MCF 10A (cell line): ENCODE results near the gene MRPS6. TPM values are rescaled to one million over a fixed set of nuclear protein-coding genes. Genes with fewer than 3 reads are reported as not detected.

Source experiments
- BruUV-seq: library from RNA; stranded (reverse); fragments of 400-500 nt; replicated peaks from 2 replicates; lab custom pipeline; 2021; lab: Mats Ljungman, UMichigan
- CTCF ChIA-PET: fragments of 300-600 bp; sonication (Branson Sonifier 250); formaldehyde crosslinking; extraction: SDS; loops from one replicate; lab custom pipeline; 2021; ENCODE audit warnings: antibody characterized with exemption, inconsistent platforms; lab: Yijun Ruan, JAX
- POLR2A ChIA-PET: fragments of 300-600, 350-650 bp; sonication (Branson Sonifier 250); formaldehyde crosslinking; extraction: SDS; loops from one replicate; lab custom pipeline; 2020; ENCODE audit warnings: antibody characterized with exemption, inconsistent platforms; lab: Yijun Ruan, JAX
- DNase-seq: peaks from one replicate; pipeline ENCODE4 v3.0.0-alpha.2; 2018; ENCODE audit not compliant: unreplicated experiment
- H3K27ac Mint-ChIP-seq: one replicate; pipeline ENCODE4 v1.8.0; 2022; ENCODE audit warnings: mild to moderate bottlenecking, low read depth, mixed read lengths; ENCODE audit not compliant: unreplicated experiment
- H3K27me3 Mint-ChIP-seq: one replicate; pipeline ENCODE4 v1.8.0; 2022; ENCODE audit warnings: mixed read lengths; ENCODE audit not compliant: insufficient read depth, unreplicated experiment
- H3K36me3 Mint-ChIP-seq: one replicate; pipeline ENCODE4 v1.8.0; 2022; ENCODE audit warnings: mild to moderate bottlenecking, moderate library complexity, mixed read lengths; ENCODE audit not compliant: insufficient read depth, unreplicated experiment
- H3K4me1 Mint-ChIP-seq: one replicate; pipeline ENCODE4 v1.8.0; 2022; ENCODE audit warnings: mixed read lengths; ENCODE audit not compliant: insufficient read depth, unreplicated experiment
- H3K4me3 Mint-ChIP-seq: one replicate; pipeline ENCODE4 v1.8.0; 2022; ENCODE audit warnings: mild to moderate bottlenecking, moderate library complexity, mixed read lengths; ENCODE audit not compliant: unreplicated experiment
- H3K9me3 Mint-ChIP-seq: one replicate; pipeline ENCODE4 v1.8.0; 2022; ENCODE audit warnings: mixed read lengths; ENCODE audit not compliant: unreplicated experiment
- CTCF ChIP-seq: fragments of 200-600 bp; IDR thresholded peaks from one replicate; pipeline ENCODE4 v1.8.0; 2022; ENCODE audit warnings: antibody characterized with exemption, mild to moderate bottlenecking; ENCODE audit not compliant: unreplicated experiment
- intact Hi-C: fragments of 100-400 bp; cut with micrococcal nuclease; formaldehyde crosslinking; loops from 2 replicates; pipeline ENCODE4 v1.14.1; 2022
- total RNA-seq: library from RNA; stranded (reverse); gene quantifications from 2 replicates; pipeline ENCODE4 v1.2.3, GENCODE V29; 2022

The MRPS6 gene
- total RNA-seq, 1 experiment from 2014 or later: 86.0 TPM

GRCh38 chr21:34086887-34087306 is 13.5 kb downstream of the MRPS6 start:
- TF ChIP-seq CTCF: no peak
- no TSS peak for BruUV-seq
- intact Hi-C loops: no loop called here
- Mint-ChIP-seq H3K36me3 (peaks cover 7% of the 10 kb centered on the region), H3K4me1 (peaks cover 2% of the 10 kb centered on the region), H3K27ac (no peak overlapping the region), H3K27me3 (no peaks in the 10 kb centered on the region), H3K4me3 (no peak overlapping the region), H3K9me3 (no peaks in the 10 kb centered on the region)
- ChIA-PET POLR2A (interaction anchor here (0.9 to 2.5 kb wide), 2 partner anchors 10 to 12 kb away, joined by 7 to 11 read pairs; no protein-coding TSS in a partner anchor), CTCF (interaction anchor here (1.8 kb wide), 1 partner anchor 162 kb away, joined by 4 read pairs; no protein-coding TSS in a partner anchor)
- DNase-seq: no peak

- no peak overlapping the region for H3K27ac Mint-ChIP-seq
- H3K9me3 Mint-ChIP-seq: no peaks in the 10 kb centered on the region
- H3K4me1 Mint-ChIP-seq: no peaks in the 10 kb centered on the region
- intact Hi-C loops: no loop called here
- BruUV-seq: no TSS peak
- ChIA-PET POLR2A (no interaction called here), CTCF (interaction anchor here (1.8 kb wide), 1 partner anchor 164 kb away, joined by 4 read pairs; no protein-coding TSS in a partner anchor)
- no peaks in the 10 kb centered on the region for H3K27me3 Mint-ChIP-seq
- DNase-seq: no peak
- H3K4me3 Mint-ChIP-seq: no peak overlapping the region
- H3K36me3 Mint-ChIP-seq: peaks cover 7% of the 10 kb centered on the region
- no peak for TF ChIP-seq CTCF
These were observed 15.4 kb downstream of the MRPS6 start for GRCh38 chr21:34088752-34089151.

GRCh38 chr21:34091032-34091431 is 17.7 kb downstream of the MRPS6 start:
- Mint-ChIP-seq H3K4me3 (no peak overlapping the region), H3K4me1 (no peaks in the 10 kb centered on the region), H3K27me3 (no peaks in the 10 kb centered on the region), H3K36me3 (peaks cover 15% of the 10 kb centered on the region), H3K9me3 (no peaks in the 10 kb centered on the region), H3K27ac (no peak overlapping the region)
- ChIA-PET CTCF (interaction anchor here (0.8 to 1.2 kb wide), 4 partner anchors 18 to 167 kb away, joined by 3 to 5 read pairs (median 4); no protein-coding TSS in a partner anchor), POLR2A (interaction anchor here (0.8 to 5.6 kb wide), 2 partner anchors 16 to 232 kb away, joined by 4 to 43 read pairs; partner anchors contain the start of genes MRPS6 and SLC5A3)
- DNase-seq: no peak
- no TSS peak for BruUV-seq
- intact Hi-C loops: no loop called here
- TF ChIP-seq CTCF: no peak

GRCh38 chr21:34091607-34092006 is 18.2 kb downstream of the MRPS6 start:
- Mint-ChIP-seq H3K4me3 (no peak overlapping the region), H3K9me3 (no peaks in the 10 kb centered on the region), H3K4me1 (no peaks in the 10 kb centered on the region), H3K27me3 (no peaks in the 10 kb centered on the region), H3K36me3 (peaks cover 20% of the 10 kb centered on the region), H3K27ac (no peak overlapping the region)
- no peak for DNase-seq
- CTCF ChIA-PET: interaction anchor here (0.7 to 1.2 kb wide), 5 partner anchors 18 to 276 kb away, joined by 3 to 4 read pairs (median 3); no protein-coding TSS in a partner anchor
- TF ChIP-seq CTCF: peak; percentile 36
- POLR2A ChIA-PET: interaction anchor here (0.8 to 5.6 kb wide), 3 partner anchors 12 to 233 kb away, joined by 3 to 43 read pairs (median 4); partner anchors contain the start of genes MRPS6 and SLC5A3
- intact Hi-C loops: no loop called here
- no TSS peak for BruUV-seq
